IPS-NIHi7 (cell line): Measurements from ENCODE around the gene SELPLG.
"Not testable (repeated sequence)": the region's sequence is repeated elsewhere in the genome, so short reads cannot be mapped to it uniquely, and the experiment has no call there.

Experiments
- DNase-seq: peaks from one replicate; pipeline ENCODE4 v3.0.0; 2012; ENCODE audit warnings: mixed read lengths; ENCODE audit errors: extremely low spot score

Gene SELPLG

DNA sequence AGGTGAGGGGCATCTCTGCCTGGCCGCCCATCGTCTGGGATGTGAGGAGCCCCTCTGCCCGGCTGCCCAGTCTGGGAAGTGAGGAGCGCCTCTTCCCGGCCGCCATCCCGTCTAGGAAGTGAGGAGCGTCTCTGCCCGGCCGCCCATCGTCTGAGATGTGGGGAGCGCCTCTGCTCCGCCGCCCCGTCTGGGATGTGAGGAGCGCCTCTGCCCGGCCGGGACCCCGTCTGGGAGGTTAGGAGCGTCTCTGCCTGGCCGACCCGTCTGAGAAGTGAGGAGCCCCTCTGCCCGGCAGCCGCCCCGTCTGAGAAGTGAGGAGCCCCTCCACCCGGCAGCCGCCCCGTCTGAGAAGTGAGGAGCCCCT lies 22.1 kb upstream of the SELPLG start:
- not testable (repeated sequence) for DNase-seq

DNA sequence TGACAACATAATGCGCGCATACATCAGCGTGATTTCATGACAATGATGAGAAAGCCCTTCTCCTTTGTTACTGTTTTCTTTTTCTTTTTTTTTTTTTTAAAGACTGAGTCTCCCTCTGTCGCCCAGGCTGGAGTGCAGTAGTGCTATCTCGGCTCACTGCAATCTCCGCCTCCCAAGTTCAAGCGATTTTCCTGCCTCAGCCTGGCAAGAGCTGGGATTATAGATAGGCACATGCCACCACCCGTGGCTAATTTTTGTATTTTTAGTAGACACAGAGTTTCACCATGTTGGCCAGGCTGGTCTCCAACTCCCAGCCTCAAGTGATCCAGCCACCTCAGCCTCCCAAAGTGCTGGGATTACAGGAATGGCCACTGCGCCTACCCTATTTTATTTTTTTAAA lies 20.9 kb upstream of the SELPLG start:
- DNase-seq = not testable (repeated sequence)

DNA sequence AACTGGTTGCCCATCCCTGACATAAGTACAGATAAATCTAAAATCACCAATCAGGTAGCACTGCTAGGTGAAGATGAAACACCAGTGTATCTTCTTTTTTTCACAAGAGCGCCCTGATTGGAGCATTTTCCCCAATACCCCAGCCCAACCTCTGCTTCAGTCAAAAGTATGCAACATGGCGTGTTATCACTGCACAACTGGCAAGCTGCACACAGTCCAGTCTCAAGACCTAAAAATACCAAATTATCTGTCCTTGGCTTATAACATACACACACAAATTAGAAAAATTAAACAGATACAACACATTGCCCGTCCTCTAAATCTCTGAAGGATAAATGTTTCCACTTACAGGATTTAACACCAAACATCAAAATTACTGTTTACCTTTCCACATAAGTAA lies 20.2 kb upstream of the SELPLG start:
- no peak for DNase-seq

DNA sequence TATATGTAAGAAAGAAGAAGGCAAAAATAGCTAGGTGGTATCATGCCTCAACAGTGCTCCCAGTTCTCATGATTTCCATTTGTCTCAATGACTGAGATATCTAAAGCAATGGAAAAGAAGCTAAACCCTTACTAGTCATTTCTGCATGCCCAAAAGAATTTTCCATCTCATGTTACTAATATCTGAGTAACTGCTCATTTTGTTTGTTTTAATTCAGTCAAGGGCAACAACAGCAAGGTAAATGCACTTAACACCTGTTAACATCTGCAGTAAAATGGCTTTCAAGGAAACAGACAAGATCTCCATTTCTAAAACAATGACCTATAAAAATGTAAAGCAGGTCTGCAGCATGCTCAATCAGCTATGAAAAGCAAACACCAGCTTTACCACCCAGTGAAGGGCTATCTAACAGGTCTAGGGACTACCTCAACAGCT lies 19.4 kb upstream of the SELPLG start:
- no peak for DNase-seq

DNA sequence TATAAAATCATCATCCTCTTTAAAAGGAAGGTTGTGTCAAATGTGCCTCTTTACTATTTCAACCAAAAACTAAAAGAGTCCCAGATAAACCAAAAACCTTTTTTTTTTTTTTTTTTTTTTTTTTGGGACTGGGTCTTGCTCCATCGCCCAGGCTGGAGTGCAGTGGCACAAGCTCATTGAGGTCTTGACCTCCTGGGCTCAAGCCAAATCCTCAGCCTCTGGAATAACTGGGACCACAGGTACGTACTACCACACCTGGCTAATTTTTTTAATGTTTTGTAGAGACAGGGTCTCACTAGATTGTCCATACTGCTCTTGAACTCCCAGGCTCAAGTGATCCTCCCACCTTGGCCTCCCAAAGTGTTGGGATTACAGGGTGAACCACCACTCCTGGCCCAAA lies 16.4 kb upstream of the SELPLG start:
- DNase-seq = no peak

DNA sequence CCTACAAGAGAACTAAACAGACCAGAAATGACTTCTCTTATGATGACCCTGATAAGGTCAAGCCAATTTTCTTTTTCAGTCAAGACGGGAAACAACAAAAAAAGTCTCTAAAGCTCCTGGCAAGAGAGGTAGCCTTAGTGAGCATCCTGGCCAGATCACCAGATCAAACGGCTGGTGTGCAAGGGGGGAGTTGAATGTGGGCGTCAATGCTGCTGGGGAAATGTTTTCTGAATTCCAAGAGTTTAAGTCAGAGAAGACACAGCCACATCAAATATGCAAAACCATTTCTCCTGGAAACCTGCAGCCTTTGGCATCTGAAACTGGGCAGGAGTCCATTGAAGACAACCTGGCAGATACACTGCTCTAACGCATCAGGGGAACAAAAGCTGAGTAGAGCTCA lies 16.0 kb upstream of the SELPLG start:
- no peak for DNase-seq

DNA sequence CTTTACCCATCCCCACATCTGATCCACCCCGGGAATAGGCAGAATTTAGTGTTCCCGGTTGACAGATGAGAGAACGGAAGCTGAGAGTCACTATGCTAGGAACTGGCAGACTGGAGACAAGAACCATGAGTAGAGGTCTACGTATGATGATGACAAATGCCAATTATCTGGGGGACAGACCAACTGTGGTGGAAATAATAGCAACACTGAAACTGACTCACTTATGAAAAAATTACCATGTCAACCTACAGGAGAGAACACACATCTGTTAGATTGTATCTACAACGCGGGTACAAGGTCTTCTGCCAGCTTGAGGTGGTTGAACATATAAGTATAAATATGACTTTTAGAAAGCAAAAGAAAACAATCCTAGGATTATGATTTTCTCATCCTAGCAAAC lies 15.4 kb upstream of the SELPLG start:
- DNase-seq = no peak

DNA sequence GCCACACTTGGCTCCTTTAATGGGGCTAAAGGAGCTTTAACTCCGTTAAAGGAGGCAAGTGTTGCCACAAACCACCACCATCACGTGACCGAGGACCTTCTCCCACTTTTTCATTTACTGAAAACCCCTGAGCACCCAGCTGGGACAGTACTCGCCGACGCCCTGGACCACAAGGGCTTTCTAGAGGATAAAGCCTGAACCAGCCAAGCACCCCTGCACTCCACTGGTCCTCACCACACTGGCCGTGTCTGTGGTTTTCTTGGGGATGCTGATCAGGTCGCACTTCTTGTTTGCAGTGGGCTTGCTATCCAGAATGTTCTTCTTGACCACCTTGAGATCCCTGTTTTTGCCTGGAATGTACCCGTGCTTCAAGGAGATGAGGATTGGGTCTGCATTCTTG lies 14.7 kb upstream of the SELPLG start:
- no peak for DNase-seq

DNA sequence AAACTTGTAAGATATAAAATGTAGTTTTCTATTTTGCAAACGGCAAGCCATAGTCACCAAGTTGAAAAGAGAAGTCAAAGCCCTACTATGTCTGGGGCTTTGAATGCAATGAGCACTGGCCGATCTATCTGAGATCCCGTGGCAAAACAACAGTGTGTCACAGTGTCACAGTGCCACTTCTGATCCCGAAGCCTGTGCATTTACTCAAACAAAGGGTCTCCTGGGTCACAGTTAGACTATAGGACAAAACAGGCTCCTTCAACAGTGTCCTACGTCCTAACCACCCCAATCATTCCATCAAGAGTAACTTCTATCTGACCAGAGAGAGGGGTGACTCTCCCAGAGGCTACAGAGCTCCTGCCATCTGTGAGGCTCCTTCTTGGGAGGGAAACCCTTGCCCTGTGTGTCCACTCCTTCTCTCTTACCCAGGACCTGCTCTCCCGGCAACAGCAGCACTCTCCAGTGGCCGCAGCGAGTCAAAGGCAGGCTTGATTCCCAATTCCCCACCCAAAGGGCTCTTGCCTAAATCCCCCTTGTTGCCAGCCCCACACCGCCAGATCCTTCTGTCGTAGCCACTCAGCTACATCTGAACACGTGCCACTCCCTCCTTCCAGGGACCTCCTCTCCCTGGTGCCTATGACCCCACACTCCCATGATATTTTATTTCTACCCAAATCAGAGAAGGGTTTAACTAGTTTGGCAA lies 14.0 kb upstream of the SELPLG start:
- no peak for DNase-seq

DNA sequence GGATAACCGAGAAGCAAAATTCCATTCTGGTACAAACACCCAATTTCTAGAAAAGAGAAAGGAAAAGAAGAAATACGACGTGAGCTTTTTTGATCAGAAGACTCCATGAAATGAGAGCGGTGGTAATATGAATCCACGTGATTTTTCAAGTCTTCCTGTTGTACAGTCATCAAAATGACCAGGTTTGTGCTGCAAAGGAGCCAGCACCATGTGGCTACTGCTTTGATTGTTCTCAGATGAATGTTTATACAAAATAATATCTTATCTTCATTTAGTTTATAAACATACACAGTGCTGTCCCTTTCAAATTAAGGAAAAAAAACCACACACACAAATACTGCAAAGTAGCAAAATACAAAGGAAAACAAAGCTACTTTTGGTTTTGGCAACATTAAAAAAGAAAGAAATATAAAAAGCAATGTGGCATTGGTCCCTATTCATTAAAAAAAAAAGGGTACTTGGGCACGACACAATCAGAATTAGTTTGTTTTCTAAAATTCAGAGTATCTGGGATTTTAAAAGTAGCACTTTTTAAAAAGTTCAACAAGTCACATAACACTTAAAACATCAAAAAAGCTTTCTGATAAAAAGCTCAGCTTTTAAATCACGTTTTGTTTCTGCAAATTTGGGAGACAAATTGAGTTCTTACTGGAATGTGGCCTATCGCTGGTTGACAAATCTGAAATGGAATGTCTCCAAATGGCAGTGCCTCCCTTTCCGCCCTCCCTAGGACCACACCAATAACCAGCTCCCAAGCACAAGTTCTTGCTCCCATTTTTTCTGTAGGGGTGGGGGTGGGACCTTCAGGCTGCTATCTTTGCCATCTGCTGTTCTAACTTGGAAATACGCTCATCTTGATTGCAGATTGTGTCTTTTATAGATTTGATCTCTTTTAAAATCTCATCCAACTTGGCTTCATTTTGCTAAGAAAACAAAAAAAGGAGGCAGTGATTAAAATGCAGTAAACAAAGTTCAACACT lies 13.2 kb upstream of the SELPLG start:
- no peak for DNase-seq

DNA sequence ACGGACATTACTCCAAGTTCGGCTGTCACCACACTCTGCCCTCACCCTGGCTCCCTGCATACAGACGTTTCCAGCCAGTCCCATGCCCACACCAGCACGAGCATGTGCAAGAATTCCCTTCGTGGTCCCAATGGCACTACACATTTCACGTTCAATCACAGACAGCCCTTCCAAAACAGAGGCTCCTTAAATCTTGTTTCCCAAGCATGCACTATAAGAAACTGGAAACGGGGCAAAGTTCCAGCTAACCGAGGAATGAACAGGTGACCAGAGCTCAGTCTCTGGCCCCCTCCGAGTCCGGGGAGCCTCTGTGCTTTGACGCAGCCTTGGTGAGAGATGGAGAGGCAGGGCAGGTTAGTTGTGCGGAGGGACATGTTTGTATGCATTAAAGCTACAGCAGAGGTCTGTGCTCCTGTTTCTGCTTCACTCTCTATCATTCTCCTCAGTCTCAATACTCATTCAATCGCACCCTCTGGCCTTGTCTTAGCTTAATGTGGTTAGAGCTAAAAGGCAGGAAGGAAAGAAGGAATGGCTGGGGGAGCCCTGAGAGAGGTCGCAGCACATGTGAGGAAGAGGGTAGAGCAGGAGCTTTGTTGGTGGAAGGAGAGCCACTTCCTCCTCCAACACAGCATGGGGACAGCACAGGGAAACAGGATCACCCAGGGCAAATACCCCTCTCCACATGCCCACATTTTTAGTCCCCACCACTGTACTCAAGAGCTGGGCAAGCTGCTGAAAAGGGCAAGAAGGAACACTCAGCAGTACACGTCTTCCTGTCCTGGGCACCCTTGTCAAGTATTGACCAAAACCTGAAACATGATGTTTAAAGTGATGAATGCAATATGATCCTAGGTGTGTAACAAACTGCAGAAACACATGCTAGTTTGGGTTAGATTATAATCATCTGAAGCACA lies 12.2 kb upstream of the SELPLG start:
- no peak for DNase-seq

DNA sequence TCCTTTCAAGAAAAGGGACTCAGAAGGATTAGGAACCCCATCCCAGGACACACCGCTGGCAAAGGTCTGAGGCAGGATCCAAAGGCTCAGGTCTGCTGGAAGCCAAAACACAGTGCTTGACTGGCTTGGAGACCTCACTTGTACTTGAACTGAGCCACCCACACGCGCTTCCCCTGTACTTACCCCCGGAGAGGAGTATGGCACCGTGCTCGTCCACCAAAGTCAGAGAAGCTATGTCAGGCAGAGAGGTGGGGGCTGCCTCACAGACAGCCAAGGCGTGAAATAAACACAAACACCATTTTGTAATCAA lies 11.1 kb upstream of the SELPLG start:
- no peak for DNase-seq

DNA sequence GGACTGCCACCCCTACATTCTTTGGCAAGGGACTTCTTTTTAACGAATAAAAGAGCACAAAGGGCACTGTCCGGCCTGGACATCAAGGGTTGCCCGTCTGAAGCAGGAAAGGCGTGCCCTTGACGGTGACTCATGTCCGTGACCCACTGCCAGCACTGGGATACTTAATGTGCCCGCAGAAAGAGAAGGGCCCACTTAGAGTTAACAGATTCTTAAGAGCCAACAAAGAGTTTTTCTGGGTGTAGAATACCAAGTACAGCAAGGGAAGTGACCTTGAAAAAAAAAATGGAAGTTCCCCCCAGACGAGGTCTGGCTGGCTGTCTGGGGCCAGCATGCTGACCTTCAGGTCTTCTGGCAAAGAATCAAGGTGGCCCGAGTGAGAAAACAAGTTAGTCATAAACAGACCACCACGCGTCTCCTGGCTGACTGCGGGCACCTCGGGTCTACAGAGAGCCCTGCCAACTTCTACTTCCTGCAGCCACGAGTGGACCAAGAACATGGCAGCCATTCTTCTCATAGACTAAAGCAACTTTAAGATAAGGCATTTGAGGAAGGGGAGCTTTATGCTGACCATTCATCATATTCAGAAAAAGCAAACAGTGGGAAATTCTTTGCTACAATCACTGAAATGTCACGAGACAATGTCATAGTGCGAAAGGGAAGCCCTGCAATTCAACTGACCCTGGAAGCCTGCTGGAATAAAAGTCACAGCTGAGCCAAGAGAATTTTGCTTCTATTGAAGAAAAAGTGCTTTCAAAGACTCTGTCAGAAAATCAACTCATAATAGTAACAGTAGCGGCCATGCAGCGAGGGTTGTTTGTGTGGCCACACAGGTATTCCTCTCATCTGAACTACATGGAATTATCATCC lies 10.5 kb upstream of the SELPLG start:
- DNase-seq = no peak

DNA sequence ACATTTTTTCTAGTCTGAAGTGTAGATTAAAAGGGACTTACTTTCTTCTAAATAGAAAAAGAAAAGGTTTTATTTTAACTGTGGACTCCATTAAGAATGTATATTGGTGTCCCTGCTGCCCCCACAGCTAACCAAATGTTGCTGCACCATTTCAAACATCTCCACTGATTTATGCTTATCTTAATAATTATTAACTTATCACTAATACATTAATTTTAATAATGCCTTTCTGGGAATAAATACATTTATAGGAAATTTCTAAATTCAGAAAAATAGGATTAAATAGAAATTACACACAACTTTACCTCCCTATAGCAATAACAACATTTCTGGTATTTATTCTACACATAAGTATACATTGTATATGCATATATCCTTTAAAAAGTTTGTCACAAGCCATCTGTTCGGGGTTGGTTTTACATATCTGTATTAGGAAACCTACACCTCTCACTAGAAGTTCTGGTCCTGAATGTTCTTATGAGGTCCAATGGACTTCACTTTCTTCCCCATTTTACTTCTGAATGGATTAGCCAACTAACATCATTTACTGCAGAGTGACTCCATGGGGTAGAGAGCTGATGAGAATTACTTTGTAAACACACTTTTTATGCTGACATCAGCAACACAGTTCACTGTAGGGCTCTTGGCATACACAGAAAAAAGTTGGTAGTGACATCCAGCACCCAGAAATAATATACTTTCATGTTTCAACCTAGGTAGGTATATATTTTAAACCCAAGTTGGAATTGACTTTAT lies 9.4 kb upstream of the SELPLG start:
- DNase-seq = no peak

DNA sequence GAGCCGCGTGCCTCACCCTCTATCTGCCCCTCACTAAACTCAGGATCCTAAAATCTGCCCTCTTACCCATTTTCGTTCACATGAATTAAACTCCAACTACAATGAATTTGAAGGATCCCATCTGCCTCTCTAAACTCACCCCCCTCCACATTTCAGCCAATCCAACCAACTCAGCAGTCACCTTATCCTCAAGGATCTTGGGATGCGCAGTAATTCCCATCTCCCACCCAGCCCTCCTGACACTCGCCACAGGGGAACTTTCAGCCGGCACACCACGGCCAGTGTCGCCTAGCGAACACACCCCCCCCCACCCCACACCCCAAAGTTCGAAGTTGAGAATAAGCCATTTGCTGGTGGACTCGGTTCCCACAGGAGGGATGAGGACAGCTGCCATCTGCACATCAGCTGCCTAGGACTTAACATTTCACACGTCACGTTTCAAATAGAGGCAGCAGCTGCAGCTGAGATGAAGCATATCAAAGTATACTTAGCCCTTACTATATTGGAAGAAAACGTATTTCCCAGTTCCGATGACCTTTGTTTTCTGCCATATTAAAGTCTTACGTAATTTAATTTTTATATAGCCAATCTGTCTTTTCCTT lies 8.7 kb upstream of the SELPLG start:
- DNase-seq = no peak

DNA sequence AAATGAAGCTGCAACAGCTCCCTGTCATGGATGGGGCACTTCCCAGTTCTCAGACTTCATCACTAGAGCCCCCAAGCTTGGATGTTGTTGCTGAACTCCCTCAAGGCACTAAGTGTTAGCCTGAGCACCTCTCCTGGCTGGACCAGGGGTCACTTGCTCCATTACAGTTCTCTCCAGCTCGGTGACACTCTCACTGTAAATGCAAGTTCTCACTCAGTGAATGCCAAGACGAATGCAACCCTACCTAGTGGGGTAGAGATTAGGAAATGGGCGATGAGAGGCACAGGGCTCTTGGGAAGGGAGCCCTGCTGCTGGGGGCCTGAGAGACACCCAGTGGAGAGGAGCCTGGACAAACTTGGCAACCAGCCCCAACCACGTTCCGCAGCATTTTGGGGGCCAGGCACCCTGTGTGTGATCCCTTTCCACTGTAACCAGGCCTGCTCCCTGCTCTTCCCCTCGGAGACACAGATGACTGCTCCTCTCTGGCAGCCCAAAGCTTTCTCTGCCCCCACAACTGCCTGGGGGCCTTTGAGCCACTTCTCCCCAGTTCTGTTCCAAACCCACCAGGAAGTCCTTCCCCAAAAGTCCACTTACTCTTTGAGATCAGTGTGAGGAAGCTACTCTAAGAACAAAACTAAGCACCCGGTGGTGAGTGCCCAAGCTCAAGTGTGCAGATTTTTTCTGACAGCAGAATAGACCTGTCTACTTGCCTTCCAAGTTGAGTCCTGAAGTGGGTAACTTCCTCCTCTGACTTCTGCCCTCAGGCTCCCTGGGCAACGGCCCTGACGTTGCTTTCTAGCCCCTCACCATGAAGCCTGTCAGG lies 8.0 kb upstream of the SELPLG start:
- no peak for DNase-seq

DNA sequence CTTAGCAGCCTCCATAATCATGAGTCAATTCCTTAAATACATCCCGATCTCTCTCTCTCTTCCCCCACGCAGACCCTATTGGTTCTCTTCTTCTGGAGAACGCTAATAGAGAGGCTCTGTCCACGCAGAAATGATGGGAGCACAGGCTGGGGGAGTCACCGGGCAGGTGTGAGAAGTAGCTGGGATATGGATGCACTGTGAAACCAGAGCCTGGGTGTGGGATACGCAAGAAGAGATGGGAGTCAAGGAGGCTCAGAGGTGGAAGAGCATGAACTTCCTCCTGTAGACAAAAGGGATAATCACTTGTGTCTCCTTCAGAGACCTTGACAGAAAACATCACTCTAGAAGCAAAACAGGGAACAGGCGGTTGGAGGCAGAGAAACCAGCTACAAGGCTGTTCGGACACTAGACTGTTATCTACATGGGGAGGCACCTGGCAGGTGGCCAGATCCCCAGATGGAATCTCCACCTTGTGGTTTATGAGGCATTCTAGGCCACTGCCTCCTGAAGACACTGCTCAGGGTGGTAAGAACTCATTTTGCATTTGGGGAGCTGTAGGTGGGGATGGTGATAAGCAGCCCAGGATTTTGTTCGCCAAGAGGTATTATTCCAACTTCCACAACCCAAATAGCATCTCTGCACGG lies 7.2 kb upstream of the SELPLG start:
- no peak for DNase-seq

DNA sequence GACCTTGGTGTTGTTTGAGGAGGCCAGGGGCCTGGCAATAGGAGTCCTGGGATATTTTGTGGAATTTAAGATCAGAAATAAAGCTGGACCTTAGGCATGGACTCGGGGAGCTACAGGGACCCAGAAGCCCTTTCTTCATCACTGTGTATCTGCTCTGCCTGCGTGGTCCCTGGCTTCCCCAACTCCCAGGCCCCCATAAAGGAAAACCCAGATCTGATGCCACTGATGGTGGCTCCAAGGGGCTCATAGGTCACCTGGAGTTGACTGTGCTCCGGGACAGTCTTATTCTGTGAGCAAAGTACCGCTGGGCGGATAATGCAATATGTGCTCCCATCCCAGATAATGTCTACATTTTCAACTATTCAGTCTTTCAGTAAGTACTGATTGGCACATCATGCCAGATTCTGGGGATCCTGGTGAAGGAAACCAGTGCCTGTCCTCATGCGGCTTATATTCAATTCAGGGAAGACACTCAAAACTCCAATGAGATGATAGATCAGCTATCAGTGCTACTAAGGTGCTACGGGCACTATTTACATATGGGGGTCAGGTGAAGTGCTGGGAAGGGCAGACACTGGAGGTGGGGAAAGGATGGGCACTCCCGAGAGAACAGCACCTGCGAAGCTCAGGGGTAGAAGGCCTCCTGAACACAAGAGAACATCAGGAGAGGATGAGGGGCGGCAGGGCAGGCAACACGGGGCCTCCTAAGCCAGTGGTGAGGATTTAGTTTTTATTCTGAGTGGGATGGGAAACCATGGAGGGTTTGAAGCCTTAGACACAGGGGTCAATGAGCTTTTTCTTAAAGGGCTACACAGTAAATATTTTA lies 5.5 kb upstream of the SELPLG start:
- no peak for DNase-seq
